AG10803 (cell line): Measurements from ENCODE around the gene PRKCZ.
"Not testable (repeated sequence)": the region's sequence is repeated elsewhere in the genome, so short reads cannot be mapped to it uniquely, and the experiment has no call there.

Experiments used
- DNase-seq: peaks from one replicate; pipeline ENCODE4 v3.0.0; 2010; ENCODE audit warnings: low read depth
- H3K4me3 ChIP-seq: 2 replicates; pipeline ENCODE4 v1.5.1; 2011; ENCODE audit warnings: mild to moderate bottlenecking, low read length, control low read depth
- TF ChIP-seq, protein P1 (sequence below): conservative IDR thresholded peaks from 2 replicates; pipeline ENCODE4 v1.5.1; 2011; ENCODE audit warnings: mild to moderate bottlenecking, low read length, control low read depth, inconsistent platforms

PRKCZ gene

DNA sequence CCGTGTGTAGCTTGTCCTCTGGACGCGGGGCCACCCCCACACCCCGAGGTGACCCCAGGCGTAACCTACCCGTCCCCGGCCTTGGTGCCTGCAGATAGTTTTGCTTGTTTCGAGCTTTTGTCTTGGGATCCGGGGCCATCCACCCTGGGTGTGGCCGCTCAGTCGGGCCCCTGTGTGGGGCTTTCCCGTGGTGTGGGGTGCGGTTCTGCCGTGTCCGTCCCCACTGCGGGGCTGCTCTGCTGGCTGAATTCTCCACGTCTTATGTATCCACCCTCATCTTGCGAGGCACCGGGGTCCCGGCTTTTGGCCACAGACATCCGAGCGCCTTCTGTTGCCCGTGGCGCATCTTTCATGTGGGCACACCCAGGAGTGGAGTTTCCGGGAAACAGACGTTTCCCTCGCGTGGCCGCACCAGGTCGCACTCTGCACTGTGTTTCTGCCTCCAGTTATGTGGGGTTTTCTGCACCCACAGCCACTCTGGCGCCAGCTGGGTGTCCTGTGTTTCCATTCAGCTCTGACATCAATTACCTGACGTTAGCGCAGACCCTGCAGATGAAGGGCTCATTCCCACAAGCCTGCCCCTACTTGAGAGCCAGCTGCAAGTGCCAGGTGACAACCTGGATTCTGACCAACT lies 64.9 kb downstream of the PRKCZ start:
- no peak for DNase-seq
- H3K4me3 ChIP-seq = no peak overlapping the region
- TF ChIP-seq, protein P1, sequence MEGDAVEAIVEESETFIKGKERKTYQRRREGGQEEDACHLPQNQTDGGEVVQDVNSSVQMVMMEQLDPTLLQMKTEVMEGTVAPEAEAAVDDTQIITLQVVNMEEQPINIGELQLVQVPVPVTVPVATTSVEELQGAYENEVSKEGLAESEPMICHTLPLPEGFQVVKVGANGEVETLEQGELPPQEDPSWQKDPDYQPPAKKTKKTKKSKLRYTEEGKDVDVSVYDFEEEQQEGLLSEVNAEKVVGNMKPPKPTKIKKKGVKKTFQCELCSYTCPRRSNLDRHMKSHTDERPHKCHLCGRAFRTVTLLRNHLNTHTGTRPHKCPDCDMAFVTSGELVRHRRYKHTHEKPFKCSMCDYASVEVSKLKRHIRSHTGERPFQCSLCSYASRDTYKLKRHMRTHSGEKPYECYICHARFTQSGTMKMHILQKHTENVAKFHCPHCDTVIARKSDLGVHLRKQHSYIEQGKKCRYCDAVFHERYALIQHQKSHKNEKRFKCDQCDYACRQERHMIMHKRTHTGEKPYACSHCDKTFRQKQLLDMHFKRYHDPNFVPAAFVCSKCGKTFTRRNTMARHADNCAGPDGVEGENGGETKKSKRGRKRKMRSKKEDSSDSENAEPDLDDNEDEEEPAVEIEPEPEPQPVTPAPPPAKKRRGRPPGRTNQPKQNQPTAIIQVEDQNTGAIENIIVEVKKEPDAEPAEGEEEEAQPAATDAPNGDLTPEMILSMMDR = no peak

DNA sequence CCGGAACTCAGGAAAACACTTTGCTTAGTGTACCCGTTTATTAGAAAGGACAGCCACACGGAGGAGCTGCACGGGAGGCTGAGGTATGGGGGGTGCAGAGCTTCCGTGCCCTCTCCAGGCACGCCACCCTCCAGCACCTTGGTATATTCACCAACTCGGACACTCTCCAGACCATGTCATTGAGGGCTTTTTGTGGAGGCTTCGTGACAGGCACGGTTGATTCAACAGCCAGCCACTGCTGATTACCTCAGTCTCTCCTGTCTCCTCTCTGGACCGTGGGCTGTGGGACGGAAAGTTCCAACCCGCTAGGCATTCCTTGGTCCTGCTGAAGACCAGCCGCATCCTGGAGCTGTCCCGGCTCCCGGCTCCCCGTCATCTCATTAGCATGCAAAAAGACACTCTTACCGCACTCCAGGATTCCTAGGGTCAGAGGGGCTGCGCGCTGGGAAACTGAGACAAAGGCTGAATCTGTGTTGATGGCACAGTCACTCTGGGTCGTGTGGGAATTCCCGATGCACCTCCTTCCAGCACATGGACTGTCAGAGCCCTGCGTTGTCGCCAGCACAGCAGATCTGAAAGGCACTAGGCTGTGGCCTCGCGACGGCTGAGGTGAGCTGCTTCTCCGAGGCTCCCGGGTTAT lies 65.6 kb downstream of the PRKCZ start:
- no peak overlapping the region for H3K4me3 ChIP-seq
- DNase-seq = no peak
- TF ChIP-seq, protein P1 = no peak

DNA sequence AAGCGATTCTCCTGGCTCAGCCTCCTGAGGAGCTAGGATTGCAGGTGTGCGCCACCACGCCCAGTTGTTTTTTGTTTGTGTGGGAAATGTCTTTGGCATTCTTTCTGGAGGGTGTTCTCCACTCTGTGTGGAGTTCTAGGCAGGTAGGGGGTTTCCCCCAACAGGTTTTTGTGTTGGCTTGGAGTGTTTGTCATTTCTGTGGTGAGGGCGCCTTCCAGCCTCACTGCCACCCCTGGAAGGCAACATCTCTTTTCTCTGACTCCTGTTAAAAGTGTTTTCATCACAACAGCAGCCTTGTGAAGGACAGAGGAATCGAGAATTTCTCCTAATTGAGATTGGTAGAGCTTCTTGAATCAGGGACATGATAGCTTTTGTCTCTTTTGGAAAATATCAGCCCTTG lies 69.7 kb downstream of the PRKCZ start:
- TF ChIP-seq, protein P1 = no peak
- no peak overlapping the region for H3K4me3 ChIP-seq
- no peak for DNase-seq

DNA sequence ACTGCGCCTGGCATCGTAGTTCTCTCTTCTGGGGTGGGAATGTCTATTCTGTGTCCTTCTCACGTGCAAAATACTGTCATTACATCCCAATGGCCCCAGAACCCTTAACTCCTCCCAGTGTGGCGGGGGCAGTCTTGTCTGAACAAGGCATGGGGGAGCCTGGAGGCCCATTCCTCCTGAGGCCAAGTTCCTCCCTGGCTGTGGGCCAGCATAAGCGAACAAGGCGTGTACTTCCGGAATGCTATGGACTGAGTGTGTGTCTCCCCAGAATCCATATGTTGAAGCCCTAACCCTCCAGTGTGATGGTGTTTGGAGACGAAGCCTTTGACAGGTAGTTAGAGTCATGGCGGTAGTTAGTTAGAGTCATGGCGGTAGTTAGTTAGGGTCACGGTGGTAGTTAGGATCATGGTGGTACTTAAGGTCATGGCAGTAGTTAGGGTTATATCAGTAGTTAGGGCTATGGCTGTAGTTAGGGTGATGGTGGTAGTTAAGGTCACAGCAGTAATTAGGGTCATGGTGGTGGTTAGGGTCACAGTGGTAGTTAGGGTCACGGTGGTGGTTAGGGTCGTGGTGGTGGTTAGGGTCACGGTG lies 71.0 kb downstream of the PRKCZ start:
- TF ChIP-seq, protein P1 = no peak
- H3K4me3 ChIP-seq = no peak overlapping the region
- no peak for DNase-seq

DNA sequence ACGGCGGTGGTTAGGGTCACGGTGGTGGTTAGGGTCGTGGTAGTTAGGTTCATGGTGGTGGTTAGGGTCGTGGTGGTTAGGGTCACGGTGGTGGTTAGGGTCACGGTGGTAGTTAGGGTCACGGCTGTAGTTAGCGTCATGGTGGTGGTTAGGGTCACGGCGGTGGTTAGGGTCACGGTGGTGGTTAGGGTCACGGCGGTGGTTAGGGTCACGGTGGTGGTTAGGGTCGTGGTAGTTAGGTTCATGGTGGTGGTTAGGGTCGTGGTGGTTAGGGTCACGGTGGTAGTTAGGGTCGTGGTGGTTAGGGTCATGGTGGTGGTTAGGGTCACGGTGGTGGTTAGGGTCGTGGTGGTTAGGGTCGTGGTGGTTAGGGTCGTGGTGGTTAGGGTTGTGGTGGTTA lies 71.6 kb downstream of the PRKCZ start:
- not testable (repeated sequence) for H3K4me3 ChIP-seq, DNase-seq

DNA sequence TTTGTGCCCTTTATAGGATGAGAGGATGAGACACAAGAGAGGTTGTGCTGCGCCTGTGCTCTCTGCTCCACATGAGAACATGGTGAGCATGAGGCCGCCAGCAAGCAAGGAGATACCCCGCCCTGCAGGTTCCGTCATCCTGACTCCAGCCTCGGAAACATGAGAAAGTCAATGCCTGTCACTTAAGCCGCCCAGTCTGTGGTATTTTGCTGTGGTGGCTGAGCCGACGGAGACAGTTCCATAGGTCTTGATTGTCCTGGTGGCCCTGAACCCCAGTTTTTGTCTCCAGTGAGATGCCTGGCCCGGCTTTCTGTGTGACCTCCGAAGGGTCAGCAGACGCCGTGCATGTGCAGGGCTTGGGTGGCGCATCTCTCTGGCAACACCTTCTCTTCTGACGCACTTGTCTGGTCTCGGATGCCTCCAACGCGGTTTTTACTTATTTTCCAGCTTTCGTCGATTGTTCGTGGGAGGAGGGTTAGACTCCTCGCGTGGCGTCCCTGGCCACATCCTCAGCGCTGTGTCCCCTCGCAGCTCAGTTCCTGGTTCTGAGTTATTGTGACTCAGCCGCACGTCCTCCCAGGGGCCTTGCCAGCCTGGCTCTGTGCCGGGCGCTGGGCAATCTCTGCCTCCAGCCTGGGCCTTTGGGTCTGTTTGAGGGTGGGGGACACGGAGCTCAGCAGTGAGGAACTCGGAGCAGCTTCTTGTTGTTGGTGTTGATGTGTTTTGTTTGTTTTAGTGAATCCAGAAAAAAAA lies 74.4 kb downstream of the PRKCZ start:
- TF ChIP-seq, protein P1 = no peak
- DNase-seq = no peak
- H3K4me3 ChIP-seq = no peak overlapping the region

DNA sequence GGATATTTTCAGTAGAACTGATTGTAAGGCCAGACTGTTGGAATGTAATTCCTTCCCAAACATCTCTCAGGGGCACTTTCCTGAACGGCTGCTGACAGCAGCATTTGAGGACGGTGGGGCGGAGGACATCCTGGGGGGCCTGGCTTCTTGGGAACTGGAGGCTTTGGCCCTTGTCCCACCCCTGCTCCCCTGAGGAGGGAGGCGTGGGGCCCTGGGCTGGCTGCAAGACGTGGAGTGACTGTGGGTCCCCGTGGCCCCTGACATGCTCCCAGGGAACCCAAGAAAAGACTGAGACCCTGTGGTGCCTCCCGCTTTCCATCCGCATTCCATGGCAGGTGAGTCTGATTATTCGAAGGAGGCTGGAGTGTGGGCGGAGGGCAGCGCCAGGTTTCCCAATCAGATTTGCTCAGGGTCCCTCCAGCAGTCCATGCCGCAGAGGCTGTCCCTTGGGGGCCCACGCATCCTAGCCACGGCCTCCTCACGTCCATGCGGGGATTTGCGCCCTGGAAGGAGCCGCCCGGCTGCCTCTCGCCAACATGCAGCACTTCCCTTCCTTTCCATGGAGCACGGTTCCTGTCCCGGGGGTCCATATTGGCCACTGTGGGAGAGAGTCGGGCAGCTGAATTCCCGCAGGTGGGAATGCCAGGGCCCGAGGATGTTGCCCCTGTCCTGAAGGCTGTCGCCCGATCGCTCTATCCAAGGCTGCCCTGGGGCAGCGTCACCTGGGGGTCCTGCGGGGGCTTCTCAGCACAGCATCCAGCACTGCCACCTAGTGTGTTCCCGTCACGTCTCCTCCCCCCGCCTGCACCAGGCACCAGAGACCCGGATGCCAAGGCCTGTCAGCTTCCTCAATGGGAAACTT lies 75.4 kb downstream of the PRKCZ start:
- no peak overlapping the region for H3K4me3 ChIP-seq
- TF ChIP-seq, protein P1 = no peak
- DNase-seq = no peak
